HG02970 (cell line): ENCODE data around the gene SLA2.
"Not testable (repeated sequence)": the region's sequence is repeated elsewhere in the genome, so short reads cannot be mapped to it uniquely, and the experiment has no call there.

Experiments
- ATAC-seq: cut with Tn5 transposase; IDR thresholded peaks from one replicate; pipeline ENCODE4 v1.9.1; 2021; ENCODE audit warnings: mild to moderate bottlenecking, moderate library complexity, moderate number of reproducible peaks; ENCODE audit not compliant: unreplicated experiment, low FRiP score

The SLA2 gene

GRCh38 chr20:36646678-36647077, 682 bp upstream of the SLA2 start:
- ATAC-seq: no peak

- ATAC-seq: no peak
Observed at GRCh38 chr20:36645353-36645752, 643 bp downstream of the SLA2 start.

GRCh38 chr20:36644706-36645095, 1.3 kb downstream of the SLA2 start:
- no peak for ATAC-seq

GRCh38 chr20:36644032-36644705, 1.8 kb downstream of the SLA2 start:
- ATAC-seq: no peak

GRCh38 chr20:36642136-36642535, 3.9 kb downstream of the SLA2 start:
- no peak for ATAC-seq

GRCh38 chr20:36641506-36641843, 4.5 kb downstream of the SLA2 start:
- no peak for ATAC-seq

GRCh38 chr20:36638876-36639400, 7.1 kb downstream of the SLA2 start:
- ATAC-seq: not testable (repeated sequence)

GRCh38 chr20:36634342-36634741, 11.7 kb downstream of the SLA2 start:
- no peak for ATAC-seq

GRCh38 chr20:36633285-36633772, 12.7 kb downstream of the SLA2 start:
- no peak for ATAC-seq

- no peak for ATAC-seq
Observed at GRCh38 chr20:36632487-36633284, 13.3 kb downstream of the SLA2 start.

- no peak for ATAC-seq
Observed at GRCh38 chr20:36632147-36632486, 13.9 kb downstream of the SLA2 start.

GRCh38 chr20:36631646-36632045, 14.3 kb downstream of the SLA2 start:
- ATAC-seq: no peak

- ATAC-seq: no peak
Observed at GRCh38 chr20:36629719-36630681, 16.0 kb downstream of the SLA2 start.

- ATAC-seq: no peak
Observed at GRCh38 chr20:36628076-36628475, 17.9 kb downstream of the SLA2 start.

GRCh38 chr20:36624944-36625324, 21.1 kb downstream of the SLA2 start:
- no peak for ATAC-seq

- ATAC-seq: no peak
Observed at GRCh38 chr20:36624068-36624943, 21.7 kb downstream of the SLA2 start.

- ATAC-seq: no peak
Observed at GRCh38 chr20:36623444-36623843, 22.6 kb downstream of the SLA2 start.

- ATAC-seq: no peak
Observed at GRCh38 chr20:36620917-36621316, 25.1 kb downstream of the SLA2 start.

GRCh38 chr20:36614781-36615557, 31.0 kb downstream of the SLA2 start:
- ATAC-seq: no peak
